CD4-positive, alpha-beta T cell (primary cell): Measurements from ENCODE around the gene RAVER1. TPM values are rescaled to one million over a fixed set of nuclear protein-coding genes. Genes with fewer than 3 reads are reported as not detected.
A peak's percentile ranks its signal among the peaks of the same experiment; 100 is the strongest.

ENCODE experiments used
- ATAC-seq: fragments of 200-7000 bp; cut with Tn5 transposase; one replicate; pipeline ENCODE4 v1.10.0; 2022; ENCODE audit warnings: mild to moderate bottlenecking; ENCODE audit not compliant: poor library complexity
- CTCF ChIA-PET: fragments of 350-600 bp; sonication (Branson Sonifier 250); formaldehyde crosslinking; loops from one replicate; lab custom pipeline; 2021; ENCODE audit warnings: antibody characterized with exemption, inconsistent platforms; lab: Charles Lee
- POLR2A ChIA-PET: fragments of 350-600 bp; sonication (Branson Sonifier 250); formaldehyde crosslinking; loops from one replicate; lab custom pipeline; 2021; ENCODE audit warnings: antibody characterized with exemption, inconsistent platforms; lab: Charles Lee
- DNase-seq, 14 experiments: peaks; one replicate each; pipeline ENCODE4 v3.0.0-alpha.2; 2013 to 2020; ENCODE audit warnings: mixed read lengths in 2 of 14
- H3K27ac ChIP-seq, 2 donors: one replicate each; pipeline versions ENCODE4 v1.5.1 to v1.7.0; 2013; ENCODE audit warnings: low read length in 2 of 2, low read depth in 1 of 2, mild to moderate bottlenecking in 1 of 2
- H3K27me3 ChIP-seq, 2 experiments: 1 replicate in 1 of 2; 2 replicates in 1 of 2; pipeline versions ENCODE4 v1.6.1 to v1.7.0; 2013; ENCODE audit warnings: low read length in 2 of 2, control low read depth in 1 of 2, mild to moderate bottlenecking in 1 of 2, moderate library complexity in 1 of 2; ENCODE audit not compliant: insufficient read depth in 2 of 2, control insufficient read depth in 1 of 2
- H3K36me3 ChIP-seq: one replicate; pipeline ENCODE4 v1.6.1; 2013; ENCODE audit warnings: low read length, control low read depth; ENCODE audit not compliant: insufficient read depth
- H3K4me1 ChIP-seq: one replicate; pipeline ENCODE4 v1.6.1; 2013; ENCODE audit warnings: low read length, control low read depth; ENCODE audit not compliant: insufficient read depth
- H3K4me3 ChIP-seq: one replicate; pipeline ENCODE4 v1.5.1; 2013; ENCODE audit warnings: mild to moderate bottlenecking, low read length, moderate library complexity
- H3K9me3 ChIP-seq, 2 experiments: 1 replicate in 1 of 2; 2 replicates in 1 of 2; pipeline versions ENCODE4 v1.6.1 to v1.7.0; 2013; ENCODE audit warnings: low read length in 2 of 2, mild to moderate bottlenecking in 2 of 2, control low read depth in 1 of 2, moderate library complexity in 1 of 2; ENCODE audit not compliant: control insufficient read depth in 1 of 2, insufficient read depth in 1 of 2
- H3K27ac Mint-ChIP-seq: one replicate; pipeline ENCODE4 v1.8.0; 2020; ENCODE audit warnings: mixed read lengths
- H3K27me3 Mint-ChIP-seq: one replicate; pipeline ENCODE4 v1.8.0; 2021; ENCODE audit warnings: mixed read lengths
- H3K36me3 Mint-ChIP-seq: one replicate; pipeline ENCODE4 v1.8.0; 2021; ENCODE audit warnings: low read depth, mixed read lengths
- H3K4me1 Mint-ChIP-seq: one replicate; pipeline ENCODE4 v1.8.0; 2021; ENCODE audit warnings: low read depth, mixed read lengths
- H3K4me3 Mint-ChIP-seq: one replicate; pipeline ENCODE4 v1.8.0; 2020; ENCODE audit warnings: mild to moderate bottlenecking, mixed read lengths
- H3K9me3 Mint-ChIP-seq: one replicate; pipeline ENCODE4 v1.8.0; 2020; ENCODE audit warnings: mixed read lengths
- CTCF ChIP-seq: fragments of 200-600 bp; IDR thresholded peaks from one replicate; pipeline ENCODE4 v1.8.0; 2022; ENCODE audit warnings: antibody characterized with exemption, mild to moderate bottlenecking
- intact Hi-C, 2 experiments: fragments of 100-400 bp; cut with DNase I in 1 of 2; cut with micrococcal nuclease in 1 of 2; formaldehyde crosslinking; loops; one replicate each; pipeline versions ENCODE4 v1.15.1 to v1.9.0; 2023 to 2025; cut with DNase I, micrococcal nuclease
- total RNA-seq, 174 experiments: library from RNA in 2 of 174; stranded (reverse) in 2 of 174; gene quantifications; one replicate each; pipeline ENCODE4 v1.2.3 and lab custom pipeline; 2021 to 2026

Gene RAVER1
- total RNA-seq, 2 experiments from 2014 or later, result 20.5 to 21.3 TPM

- no peak overlapping the region for H3K27ac ChIP-seq
- peaks cover 43% of the 10 kb centered on the region for H3K4me1 Mint-ChIP-seq
- CTCF ChIA-PET, result no interaction called here
Observed at GRCh38 chr19:10335352-10335985, 2.1 kb upstream of the RAVER1 start.

GRCh38 chr19:10334588-10335351, 1.4 kb upstream of the RAVER1 start:
- Histone ChIP-seq H3K27me3 (no peaks in the 10 kb centered on the region), H3K4me3 (no peak overlapping the region), H3K9me3 (no peaks in the 10 kb centered on the region), H3K27ac (no peak overlapping the region), H3K36me3 (peaks cover 32% of the 10 kb centered on the region), H3K4me1 (peaks cover 67% of the 10 kb centered on the region)
- peak in 9 of 14 experiments; percentile 8 to 67 (median 21) for DNase-seq
- H3K9me3 Mint-ChIP-seq, result no peaks in the 10 kb centered on the region
- H3K36me3 Mint-ChIP-seq, result peaks cover 37% of the 10 kb centered on the region
- H3K27me3 Mint-ChIP-seq, result no peaks in the 10 kb centered on the region
- TF ChIP-seq CTCF, result no peak
- POLR2A ChIA-PET, result interaction anchor here (0.5 to 1.0 kb wide), 2 partner anchors 13 to 28 kb away, joined by 4 to 5 read pairs; no protein-coding TSS in a partner anchor
- peak overlapping the region; percentile 45 for H3K4me3 Mint-ChIP-seq
- intact Hi-C loops, result loop anchor here (5.0 kb wide), 2 partner anchors 47 to 137 kb away; partner anchors contain the start of genes ICAM4 (in 1 of the 2) and ICAM5 (in 1 of the 2)
- CTCF ChIA-PET, result interaction anchor here (0.5 kb wide), 1 partner anchor 9 kb away, joined by 3 read pairs; no protein-coding TSS in a partner anchor
- peaks cover 39% of the 10 kb centered on the region for H3K4me1 Mint-ChIP-seq
- no peak for ATAC-seq
- H3K27ac Mint-ChIP-seq, result peak overlapping the region; percentile 14

More at GRCh38 chr19:10335352-10335985, 2.1 kb upstream of the RAVER1 start:
- Mint-ChIP-seq H3K4me3 (peak overlapping the region; percentile 45), H3K9me3 (no peaks in the 10 kb centered on the region), H3K27me3 (no peaks in the 10 kb centered on the region), H3K27ac (peak overlapping the region; percentile 14), H3K36me3 (peaks cover 30% of the 10 kb centered on the region)
- intact Hi-C loops, result no loop called here
- ATAC-seq (no peak), DNase-seq (no peak)
- H3K4me3 ChIP-seq, result no peak overlapping the region
- peaks cover 74% of the 10 kb centered on the region for H3K4me1 ChIP-seq
- no peak for TF ChIP-seq CTCF
- H3K36me3 ChIP-seq, result peaks cover 25% of the 10 kb centered on the region
- H3K27me3 ChIP-seq, result no peaks in the 10 kb centered on the region
- H3K9me3 ChIP-seq, result no peaks in the 10 kb centered on the region
- POLR2A ChIA-PET, result no interaction called here

- CTCF ChIA-PET, result interaction anchor here (0.5 to 1.3 kb wide), 3 partner anchors 9 to 65 kb away, joined by 3 to 7 read pairs (median 6); no protein-coding TSS in a partner anchor
- peaks cover 62% of the 10 kb centered on the region for H3K4me1 ChIP-seq
Observed at GRCh38 chr19:10333758-10334587, 644 bp upstream of the RAVER1 start.

More at GRCh38 chr19:10333758-10334587, 644 bp upstream of the RAVER1 start:
- intact Hi-C loops, result loop anchor here (1.0 to 5.0 kb wide), 6 partner anchors 19 to 137 kb away; partner anchors contain the start of genes CDC37 (in 1 of the 2), ICAM4 (in 1 of the 2), ICAM5 (in 1 of the 2) and TYK2 (in 1 of the 2)
- TF ChIP-seq CTCF, result no peak
- Mint-ChIP-seq H3K9me3 (no peaks in the 10 kb centered on the region), H3K27me3 (no peaks in the 10 kb centered on the region), H3K4me1 (peaks cover 31% of the 10 kb centered on the region), H3K4me3 (peak overlapping the region; percentile 96), H3K36me3 (peaks cover 37% of the 10 kb centered on the region), H3K27ac (peak overlapping the region; percentile 92)
- Histone ChIP-seq H3K27me3 (no peaks in the 10 kb centered on the region), H3K9me3 (no peaks in the 10 kb centered on the region), H3K36me3 (peaks cover 40% of the 10 kb centered on the region), H3K4me3 (peak overlapping the region; percentile 91), H3K27ac (peak overlapping the region; percentile 14 to 87)
- DNase-seq (peak in 1 of 14 experiments; percentile 23), ATAC-seq (no peak)
- POLR2A ChIA-PET, result interaction anchor here (0.5 to 1.9 kb wide), 11 partner anchors 9 to 270 kb away, joined by 3 to 10 read pairs (median 5); partner anchors contain the start of genes FDX2, ICAM1, PPAN and TYK2
